ENCODE results near the gene ERBB4. TPM values are rescaled to one million over a fixed set of nuclear protein-coding genes. Genes with fewer than 3 reads are reported as not detected.

ERBB4 gene
- total RNA-seq, 1 donor from 2014 or later: 2.8 TPM

DNA sequence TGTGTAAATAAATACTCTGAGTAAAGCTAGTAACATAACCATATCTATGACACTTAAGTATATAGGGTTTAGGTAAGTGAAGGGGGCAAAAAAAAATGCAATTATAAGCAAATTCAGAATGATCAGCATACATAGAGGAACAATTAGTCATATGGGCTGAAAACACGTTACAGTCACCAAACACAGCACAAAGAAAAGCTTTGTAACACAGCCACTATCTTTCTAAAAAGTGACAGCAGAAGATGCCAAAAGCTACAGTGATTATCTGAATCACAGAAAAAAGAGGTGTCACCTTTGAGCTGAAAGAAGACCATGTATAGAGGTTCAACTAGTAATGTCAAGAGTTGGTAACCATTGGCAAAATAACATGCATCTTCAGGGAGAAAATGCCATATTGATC lies 115.5 kb downstream of the ERBB4 start:
- Mint-ChIP-seq H3K36me3 (ENCODE audit: unreplicated experiment) (peaks cover 2% of the 10 kb centered on the region), H3K27me3 (ENCODE audit: unreplicated experiment) (no peaks in the 10 kb centered on the region), H3K9me3 (ENCODE audit: unreplicated experiment) (peaks cover 9% of the 10 kb centered on the region), H3K27ac (ENCODE audit: unreplicated experiment) (no peak overlapping the region), H3K4me1 (ENCODE audit: unreplicated experiment) (no peaks in the 10 kb centered on the region), H3K4me3 (ENCODE audit: unreplicated experiment) (no peak overlapping the region)
- TF ChIP-seq, protein P1, sequence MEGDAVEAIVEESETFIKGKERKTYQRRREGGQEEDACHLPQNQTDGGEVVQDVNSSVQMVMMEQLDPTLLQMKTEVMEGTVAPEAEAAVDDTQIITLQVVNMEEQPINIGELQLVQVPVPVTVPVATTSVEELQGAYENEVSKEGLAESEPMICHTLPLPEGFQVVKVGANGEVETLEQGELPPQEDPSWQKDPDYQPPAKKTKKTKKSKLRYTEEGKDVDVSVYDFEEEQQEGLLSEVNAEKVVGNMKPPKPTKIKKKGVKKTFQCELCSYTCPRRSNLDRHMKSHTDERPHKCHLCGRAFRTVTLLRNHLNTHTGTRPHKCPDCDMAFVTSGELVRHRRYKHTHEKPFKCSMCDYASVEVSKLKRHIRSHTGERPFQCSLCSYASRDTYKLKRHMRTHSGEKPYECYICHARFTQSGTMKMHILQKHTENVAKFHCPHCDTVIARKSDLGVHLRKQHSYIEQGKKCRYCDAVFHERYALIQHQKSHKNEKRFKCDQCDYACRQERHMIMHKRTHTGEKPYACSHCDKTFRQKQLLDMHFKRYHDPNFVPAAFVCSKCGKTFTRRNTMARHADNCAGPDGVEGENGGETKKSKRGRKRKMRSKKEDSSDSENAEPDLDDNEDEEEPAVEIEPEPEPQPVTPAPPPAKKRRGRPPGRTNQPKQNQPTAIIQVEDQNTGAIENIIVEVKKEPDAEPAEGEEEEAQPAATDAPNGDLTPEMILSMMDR (IDR thresholded peaks at IDR 0.05): no peak
- no peak for DNase-seq (ENCODE audit: extremely low spot score, unreplicated experiment)

DNA sequence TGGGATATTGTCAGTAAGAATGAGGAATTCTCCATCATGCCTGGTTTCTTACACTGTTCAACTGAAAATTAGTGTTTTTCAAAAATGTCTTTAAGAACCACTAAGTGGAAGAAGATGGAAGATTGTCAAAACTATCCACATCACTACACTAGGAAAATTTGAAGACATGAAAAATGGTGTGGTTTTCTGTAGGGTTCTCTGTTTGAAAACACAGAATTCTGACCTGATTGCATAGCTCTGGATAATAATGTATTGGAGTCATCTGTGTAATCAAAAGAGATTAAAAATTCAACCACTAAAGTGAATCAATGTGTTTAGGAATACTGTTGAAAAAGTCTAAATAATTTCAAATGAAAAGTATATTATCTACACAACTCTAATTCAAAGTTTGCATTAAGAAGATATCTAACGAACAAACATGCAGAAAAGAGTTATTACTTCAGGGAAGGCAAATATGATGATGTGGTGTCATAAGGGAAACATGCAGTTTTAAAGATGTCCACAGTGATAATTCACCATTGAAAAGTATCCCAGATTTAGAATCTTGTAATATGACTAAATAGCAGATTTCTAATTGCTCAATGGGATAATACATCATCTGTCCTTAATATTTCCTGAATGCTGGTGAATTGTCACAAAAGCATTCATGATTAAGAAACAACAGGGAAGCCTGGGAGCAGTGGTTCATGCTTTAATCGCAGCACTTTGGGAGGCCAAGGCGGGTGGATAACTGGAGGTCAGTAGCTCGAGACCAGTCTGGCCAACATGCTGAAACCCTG lies 116.9 kb downstream of the ERBB4 start:
- Mint-ChIP-seq H3K27ac (ENCODE audit: unreplicated experiment) (no peak overlapping the region), H3K9me3 (ENCODE audit: unreplicated experiment) (peaks cover 9% of the 10 kb centered on the region), H3K36me3 (ENCODE audit: unreplicated experiment) (peaks cover 2% of the 10 kb centered on the region), H3K4me1 (ENCODE audit: unreplicated experiment) (no peaks in the 10 kb centered on the region), H3K4me3 (ENCODE audit: unreplicated experiment) (no peak overlapping the region), H3K27me3 (ENCODE audit: unreplicated experiment) (no peaks in the 10 kb centered on the region)
- DNase-seq (ENCODE audit: extremely low spot score, unreplicated experiment): no peak
- TF ChIP-seq, protein P1 (IDR thresholded peaks at IDR 0.05): no peak

DNA sequence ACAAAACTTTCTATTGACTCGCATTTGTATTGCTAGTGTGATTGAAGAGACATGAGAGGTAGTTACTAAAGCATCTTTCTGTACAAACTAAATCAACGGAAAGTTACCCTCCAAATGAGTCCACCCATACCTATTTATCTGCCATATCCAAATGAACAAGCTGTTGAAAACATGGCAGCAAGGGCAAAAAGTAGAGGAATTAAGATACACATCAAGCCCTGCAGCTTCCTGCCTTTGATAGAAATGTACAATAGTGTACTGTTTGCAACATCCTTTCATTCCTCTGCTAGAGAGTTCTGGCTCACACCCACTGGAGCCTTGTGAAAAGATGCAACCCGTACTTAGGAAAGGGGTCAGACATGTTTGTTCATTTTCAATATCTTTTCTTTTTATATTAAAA lies 122.5 kb downstream of the ERBB4 start:
- Mint-ChIP-seq H3K27me3 (ENCODE audit: unreplicated experiment) (no peaks in the 10 kb centered on the region), H3K9me3 (ENCODE audit: unreplicated experiment) (no peaks in the 10 kb centered on the region), H3K27ac (ENCODE audit: unreplicated experiment) (no peak overlapping the region), H3K4me1 (ENCODE audit: unreplicated experiment) (no peaks in the 10 kb centered on the region), H3K36me3 (ENCODE audit: unreplicated experiment) (no peaks in the 10 kb centered on the region), H3K4me3 (ENCODE audit: unreplicated experiment) (no peak overlapping the region)
- no peak for DNase-seq (ENCODE audit: extremely low spot score, unreplicated experiment)
- TF ChIP-seq, protein P1 (IDR thresholded peaks at IDR 0.05): no peak

DNA sequence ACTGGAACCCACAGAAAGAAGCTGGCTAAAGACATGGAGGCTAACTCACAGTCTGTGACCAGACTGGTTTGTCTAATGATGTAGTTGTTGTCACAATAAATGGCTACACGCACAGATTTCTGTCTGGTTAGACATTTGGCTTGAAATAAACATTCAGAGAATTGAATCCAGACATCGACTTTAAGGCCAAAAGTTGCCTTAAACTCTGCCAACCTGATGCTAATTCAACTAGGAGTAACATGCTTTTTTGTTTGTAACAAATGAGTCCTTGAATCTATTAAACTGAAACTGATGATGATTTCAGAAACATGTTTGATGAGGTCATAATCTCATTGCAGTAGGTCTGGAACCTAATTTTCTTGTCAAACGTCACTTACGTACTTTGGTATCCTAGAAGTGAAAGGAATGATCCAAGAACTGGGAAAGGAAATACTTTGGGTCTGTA lies 123.8 kb downstream of the ERBB4 start:
- Mint-ChIP-seq H3K27ac (ENCODE audit: unreplicated experiment) (no peak overlapping the region), H3K9me3 (ENCODE audit: unreplicated experiment) (no peaks in the 10 kb centered on the region), H3K36me3 (ENCODE audit: unreplicated experiment) (no peaks in the 10 kb centered on the region), H3K4me1 (ENCODE audit: unreplicated experiment) (no peaks in the 10 kb centered on the region), H3K4me3 (ENCODE audit: unreplicated experiment) (no peak overlapping the region), H3K27me3 (ENCODE audit: unreplicated experiment) (no peaks in the 10 kb centered on the region)
- TF ChIP-seq, protein P1 (IDR thresholded peaks at IDR 0.05): no peak
- DNase-seq (ENCODE audit: extremely low spot score, unreplicated experiment): no peak

DNA sequence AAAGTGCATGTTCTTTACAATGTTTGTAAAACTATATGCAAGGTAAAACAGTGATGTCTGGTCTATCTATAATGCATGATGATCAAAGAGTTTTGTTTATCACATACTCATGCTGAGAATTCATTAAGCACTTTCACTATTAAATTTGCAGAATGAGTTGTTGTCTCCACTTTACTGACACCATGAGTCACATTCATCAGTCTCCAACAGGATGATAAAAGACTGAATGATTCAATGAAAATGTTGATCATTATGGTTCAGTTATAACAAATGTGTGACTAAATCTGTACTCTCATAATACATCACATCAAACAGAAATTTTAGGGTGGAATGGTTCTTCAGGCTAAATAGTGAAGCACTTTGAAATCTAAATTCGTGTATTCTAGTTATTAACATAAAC lies 129.0 kb downstream of the ERBB4 start:
- no peak for DNase-seq (ENCODE audit: extremely low spot score, unreplicated experiment)

More for the DNA sequence above, 129.0 kb downstream of the ERBB4 start:
- H3K9me3 Mint-ChIP-seq (ENCODE audit: unreplicated experiment): peaks cover 4% of the 10 kb centered on the region
- no peaks in the 10 kb centered on the region for H3K36me3 Mint-ChIP-seq (ENCODE audit: unreplicated experiment)
- H3K4me1 Mint-ChIP-seq (ENCODE audit: unreplicated experiment): no peaks in the 10 kb centered on the region
- H3K27ac Mint-ChIP-seq (ENCODE audit: unreplicated experiment): no peak overlapping the region
- no peak overlapping the region for H3K4me3 Mint-ChIP-seq (ENCODE audit: unreplicated experiment)
- H3K27me3 Mint-ChIP-seq (ENCODE audit: unreplicated experiment): no peaks in the 10 kb centered on the region
- TF ChIP-seq, protein P1 (IDR thresholded peaks at IDR 0.05): no peak
